Right renal cortex interstitium (tissue), 3 donors: Measurements from ENCODE around the gene LRP4. TPM values are rescaled to one million over a fixed set of nuclear protein-coding genes. Genes with fewer than 3 reads are reported as not detected.

Experiments used
- DNase-seq, 3 donors: peaks; one replicate each; pipeline ENCODE4 v3.0.0-alpha.2; 2013; ENCODE audit warnings: low read depth in 3 of 3, low spot score in 2 of 3
- polyA plus RNA-seq, 3 donors: library from polyadenylated mRNA; unstranded; fragments of 120-200 nt; gene quantifications; one replicate each; pipeline ENCODE4 v1.2.1, GENCODE V29; 2013; ENCODE audit not compliant: insufficient read length in 3 of 3

LRP4 gene
- polyA plus RNA-seq, 3 donors, result 26.4 to 29.5 (median 28.6) TPM

GRCh38 chr11:46918788-46919513, 601 bp upstream of the LRP4 start:
- no peak for DNase-seq

GRCh38 chr11:46917762-46918082, 628 bp downstream of the LRP4 start:
- no peak for DNase-seq

- DNase-seq, result no peak
Observed at GRCh38 chr11:46917109-46917761, 1.1 kb downstream of the LRP4 start.

- peak in 1 of 3 donors; percentile 39 for DNase-seq
Observed at GRCh38 chr11:46916286-46917108, 1.9 kb downstream of the LRP4 start.

GRCh38 chr11:46914910-46915309, 3.4 kb downstream of the LRP4 start:
- no peak for DNase-seq

- no peak for DNase-seq
Observed at GRCh38 chr11:46914363-46914762, 4.0 kb downstream of the LRP4 start.

- DNase-seq, result no peak
Observed at GRCh38 chr11:46913484-46913883, 4.9 kb downstream of the LRP4 start.

GRCh38 chr11:46912526-46913150, 5.7 kb downstream of the LRP4 start:
- DNase-seq, result no peak

- DNase-seq, result no peak
Observed at GRCh38 chr11:46907606-46908005, 10.7 kb downstream of the LRP4 start.

GRCh38 chr11:46906609-46907041, 11.7 kb downstream of the LRP4 start:
- no peak for DNase-seq

GRCh38 chr11:46905806-46906205, 12.5 kb downstream of the LRP4 start:
- DNase-seq, result no peak

- no peak for DNase-seq
Observed at GRCh38 chr11:46903846-46904245, 14.5 kb downstream of the LRP4 start.

GRCh38 chr11:46902694-46903093, 15.7 kb downstream of the LRP4 start:
- no peak for DNase-seq

- DNase-seq, result no peak
Observed at GRCh38 chr11:46901156-46901555, 17.2 kb downstream of the LRP4 start.

GRCh38 chr11:46900091-46900746, 18.1 kb downstream of the LRP4 start:
- no peak for DNase-seq

GRCh38 chr11:46899501-46900025, 18.8 kb downstream of the LRP4 start:
- no peak for DNase-seq

GRCh38 chr11:46898396-46899095, 19.8 kb downstream of the LRP4 start:
- DNase-seq, result no peak

- DNase-seq, result no peak
Observed at GRCh38 chr11:46896719-46897406, 21.5 kb downstream of the LRP4 start.

- DNase-seq, result no peak
Observed at GRCh38 chr11:46895821-46896220, 22.5 kb downstream of the LRP4 start.
